ENCODE data around the gene EIF2S3B.

EIF2S3B gene

GRCh38 chr12:10512798-10513197 lies 7.1 kb downstream of the EIF2S3B start:
- H3K27ac ChIP-seq: no peak overlapping the region
- H3K9me3 ChIP-seq (ENCODE audit: severe bottlenecking): no peaks in the 10 kb centered on the region
- H3K27me3 ChIP-seq (ENCODE audit: insufficient read depth, low read depth, severe bottlenecking): no peaks in the 10 kb centered on the region
- TF ChIP-seq CTCF (IDR thresholded peaks at IDR 0.05; ENCODE audit: low read depth, low read length): no peak
- no peak overlapping the region for H3K4me3 ChIP-seq (ENCODE audit: low read depth, low read length)
- no peak for DNase-seq
- H3K36me3 ChIP-seq: no peaks in the 10 kb centered on the region

DNA sequence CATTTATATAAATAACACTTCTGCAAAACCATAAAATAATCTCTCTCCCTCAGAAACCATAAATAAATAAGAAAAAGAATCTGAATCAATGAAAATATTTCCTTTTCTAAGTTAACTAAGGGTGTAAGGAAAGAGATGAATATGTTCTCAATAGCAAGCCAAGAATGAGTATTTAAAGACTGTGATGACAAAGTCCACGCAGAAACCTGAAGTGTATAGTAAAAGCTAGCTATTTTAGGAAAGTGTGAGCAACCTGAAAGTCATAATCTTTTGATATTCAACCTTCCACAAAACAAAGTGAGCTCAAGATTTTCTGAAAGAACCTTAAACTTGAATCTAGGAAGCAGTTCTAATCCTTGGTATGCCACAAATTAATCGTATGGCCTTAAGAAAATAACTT lies 15.9 kb downstream of the EIF2S3B start:
- DNase-seq: no peak
- no peak for TF ChIP-seq CTCF (IDR thresholded peaks at IDR 0.05; ENCODE audit: low read depth, low read length)
- Histone ChIP-seq H3K36me3 (no peaks in the 10 kb centered on the region), H3K9me3 (ENCODE audit: severe bottlenecking) (no peaks in the 10 kb centered on the region), H3K27me3 (ENCODE audit: insufficient read depth, low read depth, severe bottlenecking) (no peaks in the 10 kb centered on the region), H3K27ac (no peak overlapping the region), H3K4me3 (ENCODE audit: low read depth, low read length) (no peak overlapping the region)

GRCh38 chr12:10528174-10528953 lies 22.7 kb downstream of the EIF2S3B start:
- Histone ChIP-seq H3K27ac (no peak overlapping the region), H3K36me3 (no peaks in the 10 kb centered on the region), H3K4me3 (ENCODE audit: low read depth, low read length) (no peak overlapping the region), H3K27me3 (ENCODE audit: insufficient read depth, low read depth, severe bottlenecking) (no peaks in the 10 kb centered on the region), H3K9me3 (ENCODE audit: severe bottlenecking) (no peaks in the 10 kb centered on the region)
- DNase-seq: no peak
- no peak for TF ChIP-seq CTCF (IDR thresholded peaks at IDR 0.05; ENCODE audit: low read depth, low read length)

DNA sequence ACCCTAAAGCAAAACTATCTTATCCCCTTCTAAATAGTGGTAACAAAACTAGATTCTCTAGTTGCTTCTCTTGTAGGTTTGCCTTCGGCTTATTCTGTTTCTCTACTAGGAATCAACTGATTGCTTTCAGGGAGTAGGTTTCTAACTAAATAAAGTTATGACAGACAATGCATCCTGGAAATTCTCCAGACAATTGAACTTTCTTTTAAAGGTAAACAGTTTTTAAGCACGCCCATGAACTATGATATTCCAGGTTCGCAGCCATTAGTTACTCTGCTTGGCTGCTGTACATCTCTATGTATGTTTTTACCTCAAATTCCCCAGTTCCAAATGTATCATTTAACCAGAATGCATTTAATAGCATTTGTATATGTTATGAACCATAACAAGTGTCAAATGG lies 23.9 kb downstream of the EIF2S3B start:
- Histone ChIP-seq H3K27ac (no peak overlapping the region), H3K27me3 (ENCODE audit: insufficient read depth, low read depth, severe bottlenecking) (no peaks in the 10 kb centered on the region), H3K9me3 (ENCODE audit: severe bottlenecking) (no peaks in the 10 kb centered on the region), H3K4me3 (ENCODE audit: low read depth, low read length) (no peak overlapping the region), H3K36me3 (no peaks in the 10 kb centered on the region)
- DNase-seq: no peak
- TF ChIP-seq CTCF (IDR thresholded peaks at IDR 0.05; ENCODE audit: low read depth, low read length): no peak

DNA sequence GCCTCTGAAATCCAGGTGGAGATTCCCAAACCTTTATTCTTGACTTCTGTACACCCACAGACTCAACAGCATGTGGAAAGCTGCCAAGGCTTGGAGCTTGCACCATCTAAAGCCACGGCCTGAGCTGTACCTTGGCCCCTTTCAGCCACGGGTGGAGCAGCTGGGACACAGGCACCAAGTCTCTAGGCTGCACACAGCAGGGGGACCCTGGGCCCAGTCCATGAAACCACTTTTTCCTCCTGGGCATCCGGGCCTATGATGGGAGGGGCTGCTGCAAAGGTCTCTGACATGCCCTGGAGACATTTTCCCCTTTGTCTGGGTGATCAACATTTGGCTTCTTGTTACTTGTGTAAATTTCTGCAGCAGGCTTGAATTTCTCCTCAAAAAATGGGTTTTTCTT lies 32.0 kb downstream of the EIF2S3B start:
- no peaks in the 10 kb centered on the region for H3K36me3 ChIP-seq
- no peak overlapping the region for H3K4me3 ChIP-seq (ENCODE audit: low read depth, low read length)
- no peaks in the 10 kb centered on the region for H3K27me3 ChIP-seq (ENCODE audit: insufficient read depth, low read depth, severe bottlenecking)
- no peak for TF ChIP-seq CTCF (IDR thresholded peaks at IDR 0.05; ENCODE audit: low read depth, low read length)
- no peak overlapping the region for H3K27ac ChIP-seq
- H3K9me3 ChIP-seq (ENCODE audit: severe bottlenecking): no peaks in the 10 kb centered on the region
- no peak for DNase-seq

- DNase-seq: no peak
- no peak overlapping the region for H3K4me3 ChIP-seq (ENCODE audit: low read depth, low read length)
- H3K9me3 ChIP-seq (ENCODE audit: severe bottlenecking): no peaks in the 10 kb centered on the region
- H3K36me3 ChIP-seq: no peaks in the 10 kb centered on the region
- no peak for TF ChIP-seq CTCF (IDR thresholded peaks at IDR 0.05; ENCODE audit: low read depth, low read length)
- H3K27ac ChIP-seq: no peak overlapping the region
- no peaks in the 10 kb centered on the region for H3K27me3 ChIP-seq (ENCODE audit: insufficient read depth, low read depth, severe bottlenecking)
Observed at GRCh38 chr12:10540776-10541205, 35.1 kb downstream of the EIF2S3B start.

All from WERI-Rb-1 (cell line).